Panc1 (cell line): Measurements from ENCODE around the gene NRCAM.

Experiments used
- CTCF ChIP-seq: fragments of 450-650 bp; IDR thresholded peaks from 2 replicates; pipeline ENCODE4 v1.5.1; 2017; ENCODE audit warnings: mild to moderate bottlenecking
- POLR2AphosphoS5 ChIP-seq: IDR thresholded peaks from 2 replicates; pipeline ENCODE4 v1.6.1; 2012; ENCODE audit warnings: mild to moderate bottlenecking, low read depth, low read length, moderate library complexity
- REST ChIP-seq, 2 experiments: IDR thresholded peaks; 2 replicates each; pipeline ENCODE4 v1.6.1; 2011 to 2012; ENCODE audit warnings: low read depth in 2 of 2, control low read depth in 1 of 2, low read length in 1 of 2, mild to moderate bottlenecking in 1 of 2, moderate library complexity in 1 of 2; ENCODE audit not compliant: insufficient read depth in 1 of 2
- TCF7L2 ChIP-seq: IDR thresholded peaks from 2 replicates; pipeline ENCODE4 v1.6.1; 2011; ENCODE audit warnings: mild to moderate bottlenecking, low read depth, low read length, inconsistent platforms

- TF ChIP-seq CTCF (no peak), POLR2AphosphoS5 (no peak), TCF7L2 (no peak), REST (IDR thresholded peaks at IDR 0.05; ENCODE audit: insufficient read depth in 1 of 2, low read depth in 2 of 2, low read length in 1 of 2) (no peak)
Observed at GRCh38 chr7:108430664-108431063, 25.6 kb downstream of the NRCAM start.
